ENCODE results near the gene TPST1.
A peak's percentile ranks its signal among the peaks of the same experiment; 100 is the strongest.

Gene TPST1

DNA sequence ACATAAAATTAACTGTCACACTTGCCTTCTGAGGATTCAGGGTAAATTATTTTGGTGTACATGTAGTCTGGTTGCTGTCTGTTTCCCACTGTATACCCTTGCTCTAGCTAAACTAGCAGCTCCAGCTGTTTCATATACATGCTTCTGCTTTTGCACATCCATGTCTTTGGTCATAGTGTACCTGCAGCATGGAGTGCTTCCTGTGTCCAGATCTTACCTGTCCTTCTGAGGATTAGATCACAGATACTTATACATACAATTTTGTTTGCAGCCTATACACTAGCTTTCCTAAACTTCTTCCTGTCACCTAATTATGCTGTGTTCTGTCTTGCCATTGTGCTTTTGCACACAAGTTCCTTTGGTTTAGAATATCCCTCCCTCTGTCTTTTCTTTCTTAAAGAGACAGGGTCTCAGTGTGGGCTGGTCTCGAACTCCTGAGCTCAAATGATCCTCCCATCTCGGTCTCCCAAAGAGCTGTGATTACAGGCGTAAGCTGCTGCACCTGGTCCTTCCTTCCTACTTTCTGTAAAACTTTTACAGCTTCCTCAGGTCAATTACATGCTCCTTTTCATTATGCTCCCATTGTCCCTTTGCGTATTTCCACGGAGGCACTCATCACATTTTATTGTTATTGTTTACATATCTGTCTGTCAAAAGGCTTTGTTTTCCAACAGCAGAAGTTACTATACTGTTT is 33.8 kb downstream of the TPST1 start:
- DNase-seq (ENCODE audit: low read depth, low spot score), result no peak

DNA sequence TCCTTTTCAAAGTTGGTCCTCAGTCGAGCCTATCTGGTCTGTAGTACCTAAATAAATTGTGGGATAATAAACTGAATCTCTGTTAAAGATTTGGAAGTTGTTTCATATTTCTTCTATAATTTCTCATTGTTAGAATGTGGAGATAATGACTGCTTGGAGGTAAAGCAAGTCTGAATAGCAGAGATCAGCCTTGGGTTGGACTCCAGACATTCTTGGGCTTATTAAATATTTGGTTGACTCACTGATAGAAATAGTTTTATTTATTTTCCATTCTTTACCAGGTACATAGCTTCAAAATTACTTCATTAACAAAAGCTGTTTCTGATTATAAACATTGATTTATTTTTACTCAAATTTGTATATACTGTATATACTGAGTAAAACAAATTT is 34.3 kb downstream of the TPST1 start:
- no peak for DNase-seq (ENCODE audit: low read depth, low spot score)

DNA sequence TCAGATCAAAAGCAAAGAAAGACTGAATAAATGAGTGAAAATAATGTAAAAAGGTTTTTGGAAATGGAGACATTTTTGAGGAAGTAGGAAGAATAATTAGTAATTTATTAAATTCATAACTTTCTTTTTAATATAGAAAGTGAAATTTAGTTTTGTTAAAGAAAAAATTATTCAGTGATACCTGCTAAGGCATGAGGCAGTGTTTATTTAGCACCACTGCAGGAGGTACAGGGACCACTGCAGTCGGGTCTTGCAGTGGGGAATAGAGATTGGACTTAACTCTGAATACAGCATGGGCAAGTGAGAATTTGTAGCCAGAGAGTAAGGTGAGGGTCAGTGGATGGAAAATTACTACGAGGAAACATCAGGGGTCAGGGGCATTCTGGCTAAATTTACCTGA is 39.9 kb downstream of the TPST1 start:
- DNase-seq (ENCODE audit: low read depth, low spot score), result no peak

DNA sequence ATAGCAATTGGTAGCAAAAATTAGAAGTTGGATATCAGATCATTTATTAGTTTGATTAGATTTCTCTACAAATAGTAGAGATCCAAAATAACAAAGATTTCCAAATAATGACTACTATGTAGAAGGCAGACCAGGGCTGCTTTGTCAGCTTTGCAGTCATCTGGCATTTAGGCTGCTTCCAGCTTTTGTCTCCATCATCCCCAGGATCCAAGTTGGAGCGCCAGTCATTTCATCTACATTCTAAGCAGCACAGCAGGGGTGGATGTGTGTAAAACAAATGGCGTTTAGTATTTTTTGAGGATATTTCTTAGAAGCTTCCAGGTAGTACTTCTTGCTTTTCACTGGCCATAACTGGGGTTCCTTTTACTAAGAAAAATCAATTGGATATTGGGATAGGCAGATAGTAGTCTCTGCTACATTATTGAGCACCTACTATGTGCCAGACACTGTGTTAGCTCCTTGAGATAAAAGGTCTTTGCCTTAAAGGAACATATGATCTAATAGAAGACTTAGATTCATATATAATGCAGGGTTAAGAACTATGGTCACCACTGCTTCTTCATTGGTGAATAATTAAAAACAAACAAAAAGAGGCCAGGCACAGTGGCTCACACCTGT is 41.5 kb downstream of the TPST1 start:
- DNase-seq (ENCODE audit: low read depth, low spot score), result no peak

DNA sequence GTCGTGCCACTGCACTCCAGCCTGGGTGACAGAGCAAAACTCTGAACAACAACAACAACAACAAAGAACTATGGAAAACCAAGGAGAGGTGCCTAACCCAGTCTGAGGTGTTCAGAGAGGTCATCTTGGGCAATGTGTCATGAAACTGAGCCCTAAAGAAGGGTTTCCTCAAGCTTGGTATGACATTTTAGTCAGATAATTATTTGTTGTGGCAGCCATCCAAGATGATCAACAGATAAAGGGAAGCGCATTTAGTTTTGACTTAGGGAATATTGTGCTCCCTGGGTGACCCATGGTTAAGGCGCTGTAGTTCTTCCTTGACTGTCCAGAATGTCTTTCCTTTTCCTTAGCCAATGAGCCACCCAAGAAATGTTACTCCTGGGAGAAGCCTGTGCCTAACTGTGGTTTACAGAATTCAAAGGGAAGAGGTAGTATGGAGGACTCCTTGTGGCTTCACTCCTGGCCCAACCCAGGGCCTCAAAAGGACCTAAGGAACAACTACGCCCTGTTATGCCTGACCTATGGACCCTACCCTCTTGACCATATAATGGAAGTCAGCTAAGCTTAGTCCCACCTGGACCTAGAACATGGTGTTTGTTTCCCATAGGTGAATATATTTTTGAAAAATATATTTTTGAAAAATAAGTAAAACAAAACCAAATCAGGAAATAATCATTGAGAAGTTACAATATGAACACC is 42.4 kb downstream of the TPST1 start:
- DNase-seq (ENCODE audit: low read depth, low spot score), result no peak

DNA sequence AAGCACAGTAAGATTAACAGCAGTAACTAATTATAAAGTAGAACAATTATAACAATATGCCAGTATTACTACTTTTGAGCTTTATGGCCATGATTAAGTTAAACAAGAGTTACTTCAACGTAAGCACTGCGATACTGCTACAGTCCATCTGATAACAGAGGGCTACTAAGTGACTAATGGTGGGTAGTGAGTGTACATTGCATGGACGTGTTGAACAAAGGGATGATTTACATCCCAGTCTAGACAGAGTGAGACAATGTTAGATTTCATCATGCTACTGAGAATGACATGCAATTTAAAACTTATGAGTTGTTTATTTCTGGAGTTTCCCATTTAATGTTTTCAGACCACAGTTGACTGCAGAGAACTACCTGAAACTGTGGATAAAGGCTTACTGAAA is 45.6 kb downstream of the TPST1 start:
- no peak for DNase-seq (ENCODE audit: low read depth, low spot score)

DNA sequence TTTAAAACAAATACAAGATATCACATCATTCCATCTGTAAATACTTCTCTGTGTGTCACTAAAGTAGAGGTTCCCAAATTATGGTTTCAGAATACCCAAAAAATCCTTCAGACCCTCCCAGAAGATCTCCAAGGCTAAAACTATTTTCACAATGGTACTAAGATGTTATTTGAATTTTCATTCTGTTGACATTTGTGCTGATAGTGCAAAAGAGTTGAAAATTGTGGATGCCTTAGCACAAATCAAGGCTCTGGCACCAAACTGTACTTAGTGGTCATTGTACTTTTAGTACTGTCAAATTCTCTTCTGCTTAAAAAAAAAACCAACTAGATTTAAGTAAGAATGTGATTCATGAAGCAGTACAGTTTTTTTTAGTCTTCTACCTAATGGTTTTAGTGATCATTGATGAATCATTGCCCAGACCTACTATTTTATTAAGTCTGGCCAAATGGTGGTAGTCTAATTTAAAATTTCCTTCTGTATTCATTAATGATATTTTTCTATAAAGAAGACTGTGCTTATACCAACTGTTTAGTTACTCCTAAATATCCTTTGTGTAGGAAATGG is 50.5 kb downstream of the TPST1 start:
- DNase-seq (ENCODE audit: low read depth, low spot score), result no peak

DNA sequence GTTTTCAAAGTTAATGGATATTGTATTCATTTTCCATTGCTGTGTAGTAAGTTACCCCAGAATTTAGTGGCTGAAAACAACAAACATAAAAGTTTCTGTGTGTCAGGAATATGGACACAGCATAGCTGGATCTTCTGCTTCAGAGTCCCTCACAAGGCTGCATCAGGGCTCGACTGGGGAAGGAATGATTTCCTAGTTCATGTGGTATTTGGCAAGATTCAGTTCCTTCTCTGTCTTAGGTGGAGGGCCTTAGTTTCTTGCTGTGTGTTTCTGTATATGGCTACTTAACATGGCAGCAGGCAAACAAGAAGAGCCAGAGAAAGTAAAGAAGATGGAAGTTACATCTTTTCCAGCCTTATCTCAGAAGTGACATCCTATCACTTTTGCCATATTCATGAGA is 51.1 kb downstream of the TPST1 start:
- no peak for DNase-seq (ENCODE audit: low read depth, low spot score)

DNA sequence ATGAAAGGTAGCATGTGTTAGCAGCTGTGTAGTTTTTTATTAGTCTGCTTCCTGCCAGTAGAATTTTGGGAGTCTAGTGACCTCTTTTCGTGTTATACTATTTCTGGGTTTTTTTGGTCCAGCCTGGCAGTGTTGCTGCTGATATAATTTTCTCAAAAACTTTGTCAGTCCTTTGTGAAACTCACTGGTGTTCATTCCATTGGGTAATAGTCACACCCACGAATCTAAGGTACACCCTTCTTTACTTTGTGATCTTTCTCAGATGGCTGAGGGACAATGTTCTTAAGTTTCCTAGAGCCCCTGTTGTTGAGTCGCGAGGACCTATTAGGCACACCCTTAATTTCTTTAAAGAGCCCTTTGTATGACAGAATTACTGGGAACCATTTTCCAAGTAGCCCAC is 52.3 kb downstream of the TPST1 start:
- no peak for DNase-seq (ENCODE audit: low read depth, low spot score)

DNA sequence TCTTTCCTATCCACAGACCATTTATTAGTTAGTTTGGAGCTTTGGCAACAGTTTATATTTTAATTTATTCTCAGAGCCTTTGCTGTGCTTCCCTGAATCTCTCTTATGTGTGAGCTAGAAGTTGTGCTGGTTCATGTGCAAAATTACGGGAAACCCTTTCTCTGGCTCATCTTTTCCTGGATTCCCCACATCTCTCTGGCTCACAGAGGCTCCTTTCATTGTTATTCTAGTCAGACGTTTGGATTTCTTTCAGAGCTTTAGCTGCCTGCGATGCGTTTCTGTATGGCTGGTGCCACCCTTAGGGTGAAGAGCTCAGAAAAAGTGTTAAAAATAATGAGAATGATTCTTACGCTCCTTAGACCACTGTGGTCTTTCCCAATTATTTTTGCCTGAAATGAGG is 53.3 kb downstream of the TPST1 start:
- no peak for DNase-seq (ENCODE audit: low read depth, low spot score)

DNA sequence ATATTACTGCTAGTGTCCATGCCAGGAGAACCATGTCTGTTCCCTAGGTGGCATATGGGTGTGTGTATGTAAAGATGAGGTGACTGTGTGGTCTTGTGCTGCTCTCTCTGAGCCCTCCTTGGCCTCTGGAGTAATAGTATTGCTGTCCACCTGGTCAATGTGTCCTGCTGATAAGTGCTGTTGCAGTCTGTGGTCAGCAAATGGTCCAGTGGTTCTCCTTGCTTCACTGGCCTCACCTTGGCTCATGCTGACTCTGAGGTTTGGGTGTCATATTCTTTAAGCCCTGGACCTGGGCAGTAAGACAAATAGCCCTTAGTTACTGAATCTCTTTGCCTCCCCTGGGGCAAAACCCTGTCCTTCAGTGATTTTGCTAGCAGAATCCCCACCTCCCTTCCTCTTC is 56.8 kb downstream of the TPST1 start:
- DNase-seq (ENCODE audit: low read depth, low spot score), result no peak

DNA sequence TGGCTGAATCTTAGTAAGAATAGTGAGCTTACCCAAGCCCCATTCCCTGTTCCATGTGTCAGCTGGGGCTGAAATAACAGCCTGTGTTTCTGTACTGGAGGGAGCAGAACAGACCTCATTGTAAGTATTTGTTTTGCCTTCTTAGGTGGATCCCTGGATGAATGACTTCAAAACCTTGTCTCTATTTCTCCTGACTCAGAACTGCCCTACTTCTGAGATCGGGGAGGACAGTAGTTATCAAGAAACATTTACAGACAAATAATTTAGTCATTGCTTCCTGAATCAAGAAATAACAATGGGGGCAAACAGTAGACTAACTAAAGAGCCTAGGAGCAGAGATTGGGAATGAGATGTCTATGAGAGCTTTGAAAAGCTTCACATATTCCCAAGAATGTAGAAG is 58.8 kb downstream of the TPST1 start:
- DNase-seq (ENCODE audit: low read depth, low spot score), result no peak

DNA sequence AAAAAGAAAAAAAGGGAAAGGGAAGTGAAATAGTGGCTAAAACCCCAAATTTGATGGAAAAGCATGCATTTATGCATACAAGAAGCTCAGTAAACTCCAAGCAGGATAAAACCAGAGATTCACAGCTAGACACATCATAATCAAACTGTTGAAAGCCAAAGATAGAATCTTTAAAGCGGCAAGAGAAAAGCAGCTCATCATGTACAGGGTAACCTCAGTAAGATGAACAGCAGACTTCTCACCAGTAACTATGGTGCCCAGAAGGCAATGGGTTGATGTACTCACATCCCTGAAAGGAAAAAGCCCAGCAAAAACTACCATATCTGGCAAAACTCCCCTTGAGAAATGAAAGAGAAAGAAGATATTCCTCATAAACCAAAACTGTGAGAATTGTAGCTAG is 60.4 kb downstream of the TPST1 start:
- DNase-seq (ENCODE audit: low read depth, low spot score), result no peak

DNA sequence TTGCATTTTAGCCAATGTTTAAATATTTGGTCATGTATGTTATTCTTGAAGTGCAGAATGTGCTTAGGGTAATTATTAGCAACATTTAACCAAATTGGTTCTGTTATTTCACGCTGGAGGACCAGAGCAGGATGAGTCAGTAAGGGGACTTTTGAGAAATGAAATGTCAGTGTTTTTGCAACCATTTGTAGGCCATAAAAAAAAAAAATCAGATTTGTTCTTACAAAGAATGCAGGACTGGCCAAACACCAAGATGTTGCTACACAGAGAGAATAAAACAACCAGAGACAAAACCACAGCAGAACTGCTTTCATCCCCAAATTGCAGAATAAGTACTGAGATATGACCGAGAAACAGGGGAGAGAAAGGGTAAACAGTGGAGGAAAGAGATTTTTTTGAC is 62.1 kb downstream of the TPST1 start:
- no peak for DNase-seq (ENCODE audit: low read depth, low spot score)

DNA sequence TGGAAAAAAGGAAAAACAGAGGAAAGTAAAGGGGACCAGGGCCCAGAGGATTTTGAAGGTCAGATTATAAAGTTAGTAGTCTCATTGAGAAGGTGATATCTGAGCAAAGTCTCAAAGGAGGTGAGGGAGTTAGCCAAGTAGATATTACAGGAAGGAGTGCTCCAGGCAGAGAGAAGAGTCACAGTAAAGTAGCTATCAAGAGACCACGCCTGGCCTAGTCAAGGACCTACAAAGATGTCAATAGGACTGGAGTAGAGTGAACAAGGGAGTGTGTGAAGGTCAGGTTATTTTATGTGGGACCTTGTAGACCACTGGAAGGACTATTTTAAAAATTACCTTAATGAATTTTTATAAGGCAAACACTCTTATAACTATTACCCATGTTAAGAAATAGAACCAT is 64.8 kb downstream of the TPST1 start:
- DNase-seq (ENCODE audit: low read depth, low spot score), result no peak

DNA sequence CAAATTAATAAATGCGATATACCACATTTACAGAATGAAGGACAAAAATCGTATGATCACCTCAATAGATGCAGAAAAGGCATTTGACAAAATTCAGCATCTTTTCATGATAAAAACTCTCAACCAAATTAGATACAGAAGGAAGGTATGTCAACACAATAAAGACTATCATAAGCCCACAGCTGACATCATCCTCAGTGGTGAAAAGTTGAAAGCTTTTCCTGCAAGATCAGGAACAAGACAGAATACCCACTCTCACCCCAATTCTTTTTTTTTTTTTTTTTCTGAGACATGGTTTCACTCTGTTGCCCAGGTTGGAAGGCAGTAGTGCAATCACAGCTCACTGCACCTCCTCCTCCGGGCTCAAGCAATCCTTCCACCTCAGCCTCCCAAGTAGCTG is 67.2 kb downstream of the TPST1 start:
- DNase-seq (ENCODE audit: low read depth, low spot score), result no peak

DNA sequence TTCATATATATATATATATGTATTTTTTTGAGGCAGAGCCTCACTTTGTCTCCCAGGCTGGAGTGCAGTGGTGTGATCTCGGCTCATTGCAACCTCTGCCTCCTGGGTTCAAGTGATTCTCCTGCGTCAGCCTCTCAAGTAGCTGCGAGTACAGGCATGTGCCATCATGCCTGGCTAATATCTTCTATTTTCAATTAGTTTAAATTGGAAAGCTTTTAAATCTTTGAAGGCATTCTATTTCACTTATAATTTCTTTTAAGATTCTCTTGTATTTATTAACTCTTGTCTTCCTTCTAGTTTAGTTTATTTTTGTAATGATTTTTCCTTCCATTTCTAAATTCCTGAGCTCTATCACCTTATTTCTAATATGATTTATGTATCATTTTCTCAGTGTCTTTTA is 71.2 kb downstream of the TPST1 start:
- DNase-seq (ENCODE audit: low read depth, low spot score), result no peak

DNA sequence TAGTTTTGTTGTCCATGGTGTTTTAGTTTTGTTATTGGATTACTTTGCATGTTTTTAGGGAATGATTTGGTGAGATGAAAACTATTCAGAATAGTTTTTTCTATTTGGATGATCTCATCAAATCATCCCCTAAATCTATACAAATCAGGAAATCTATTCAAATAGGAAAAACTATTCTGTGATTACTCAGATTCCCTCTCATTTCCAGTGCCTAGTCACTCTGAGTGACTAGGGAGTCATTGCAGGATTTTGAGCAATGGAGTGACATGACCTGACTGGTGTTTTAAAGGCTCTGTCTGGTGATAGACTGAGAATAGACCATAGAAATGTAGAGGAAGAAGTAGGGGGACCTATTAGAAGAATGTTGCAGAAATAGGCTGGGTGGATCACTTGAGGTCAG is 72.4 kb downstream of the TPST1 start:
- no peak for DNase-seq (ENCODE audit: low read depth, low spot score)

DNA sequence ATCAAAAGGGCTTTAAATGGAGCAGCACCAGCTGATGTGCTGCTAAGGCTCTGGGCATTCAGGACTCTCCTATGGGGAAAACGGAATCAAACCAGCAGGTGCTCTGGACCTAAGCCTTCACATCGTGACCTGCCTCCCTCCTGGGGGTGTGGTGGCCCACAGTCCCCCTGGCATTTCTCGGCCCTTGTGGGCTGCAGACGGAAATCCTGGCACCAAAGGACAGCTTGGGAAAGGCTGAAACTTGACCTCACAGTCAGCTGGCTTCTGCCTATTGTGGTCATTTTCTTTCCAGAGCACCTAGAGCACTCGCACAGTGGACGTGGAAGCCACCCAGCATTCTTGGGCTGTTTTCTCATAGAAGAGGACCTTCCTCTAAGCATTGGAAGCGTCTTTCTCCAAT is 74.8 kb downstream of the TPST1 start:
- DNase-seq (ENCODE audit: low read depth, low spot score), result no peak

DNA sequence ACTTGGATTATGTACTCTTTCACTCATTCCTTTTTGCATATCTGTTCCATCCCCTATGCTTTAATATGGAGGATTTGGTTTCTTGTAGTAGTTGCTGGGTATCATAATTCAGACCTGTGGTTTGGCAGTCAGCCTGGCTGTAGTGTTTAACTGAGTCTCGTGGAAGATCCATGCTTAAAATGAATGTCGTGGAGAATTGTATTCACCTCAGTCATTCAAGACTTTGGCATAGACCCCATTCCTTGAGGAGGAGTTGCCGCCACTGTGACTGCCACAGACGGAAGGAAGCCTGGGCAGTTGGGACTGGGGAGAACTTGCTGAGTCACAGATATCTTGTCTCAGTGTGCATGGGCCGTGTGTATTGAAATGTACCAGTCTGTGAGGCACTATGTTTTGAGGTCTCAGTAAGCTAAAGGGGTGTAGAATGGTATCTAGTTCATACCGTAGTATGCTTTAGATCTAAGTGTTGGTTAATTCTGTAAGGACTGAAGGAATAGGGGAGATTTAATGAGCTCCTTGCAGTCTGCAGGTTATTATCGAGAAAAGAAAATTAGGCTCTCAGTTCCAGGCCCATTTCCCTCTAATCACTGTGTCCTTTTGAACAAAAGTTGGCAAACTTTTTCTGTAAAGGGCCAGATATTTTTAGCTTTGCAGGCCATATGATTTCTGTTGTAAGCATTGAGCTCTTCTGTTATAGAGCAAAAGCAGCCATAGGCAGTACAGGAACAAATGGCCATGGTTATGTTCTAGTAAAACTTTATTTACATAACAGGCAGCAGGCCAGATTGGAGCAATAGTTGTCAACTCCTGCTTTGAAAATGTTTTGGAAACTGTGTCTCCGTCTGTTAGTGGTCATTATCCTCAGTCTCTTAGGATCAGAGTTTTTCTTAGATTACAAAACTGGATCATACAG is 76.8 kb downstream of the TPST1 start:
- peak; percentile 23 for DNase-seq (ENCODE audit: low read depth, low spot score)

DNA sequence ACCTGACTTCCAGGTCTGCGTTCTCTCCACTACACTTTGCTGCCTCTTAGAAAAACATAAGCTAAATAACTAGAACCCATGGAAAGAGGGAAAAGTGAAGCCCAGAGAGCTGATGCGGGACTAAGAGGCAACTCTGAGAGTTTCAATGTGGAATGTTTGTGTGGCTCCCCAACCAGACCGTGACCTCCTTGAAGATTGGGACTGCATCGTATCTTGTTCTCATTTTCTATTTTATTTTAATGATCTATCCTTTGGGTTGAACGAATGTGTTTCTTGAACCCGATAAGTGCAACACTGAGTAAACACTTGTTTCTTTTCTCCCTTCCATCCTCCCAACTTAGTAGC is 77.4 kb downstream of the TPST1 start:
- no peak for DNase-seq (ENCODE audit: low read depth, low spot score)
